Ectodermal cell (in vitro differentiated cells): ENCODE measurements around the gene SLC15A3.
A peak's percentile ranks its signal among the peaks of the same experiment; 100 is the strongest.

Experiments used
- H3K27ac ChIP-seq: 2 replicates; pipeline ENCODE4 v1.7.0; 2013; ENCODE audit warnings: mild to moderate bottlenecking, low read depth, low read length; ENCODE audit not compliant: insufficient read depth, poor library complexity, severe bottlenecking
- H3K27me3 ChIP-seq: 2 replicates; pipeline ENCODE4 v1.7.0; 2013; ENCODE audit warnings: mild to moderate bottlenecking, low read length; ENCODE audit not compliant: insufficient read depth, control insufficient read depth, poor library complexity, severe bottlenecking
- H3K36me3 ChIP-seq: one replicate; pipeline ENCODE4 v1.7.0; 2013; ENCODE audit warnings: low read length; ENCODE audit not compliant: control insufficient read depth, insufficient read depth
- H3K4me1 ChIP-seq: one replicate; pipeline ENCODE4 v1.7.0; 2013; ENCODE audit warnings: low read length; ENCODE audit not compliant: control insufficient read depth, insufficient read depth
- H3K4me3 ChIP-seq: 2 replicates; pipeline ENCODE4 v1.7.0; 2013; ENCODE audit warnings: low read depth, low read length, control low read depth; ENCODE audit not compliant: insufficient read depth
- H3K9me3 ChIP-seq: 2 replicates; pipeline ENCODE4 v1.7.0; 2013; ENCODE audit warnings: mild to moderate bottlenecking, low read length, moderate library complexity; ENCODE audit not compliant: control insufficient read depth
- WGBS, 2 experiments: methylation state at CpG; one replicate each; pipeline ENCODE4 v1.1.7; 2013; ENCODE audit warnings: missing lambda C conversion rate in 2 of 2; 5-methylcytosine and 5-hydroxymethylcytosine counted together

The SLC15A3 gene

GRCh38 chr11:60948250-60948649 lies 3.7 kb downstream of the SLC15A3 start:
- Histone ChIP-seq H3K36me3 (no peaks in the 10 kb centered on the region), H3K4me1 (peaks cover 20% of the 10 kb centered on the region), H3K27ac (peak overlapping the region; percentile 78), H3K4me3 (no peak overlapping the region), H3K27me3 (peaks cover 34% of the 10 kb centered on the region), H3K9me3 (no peaks in the 10 kb centered on the region)
- WGBS, 2 experiments: 56 to 70% methylated on average over 5 of the region's 5 CpGs

- Histone ChIP-seq H3K9me3 (no peaks in the 10 kb centered on the region), H3K4me3 (no peak overlapping the region), H3K4me1 (peaks cover 20% of the 10 kb centered on the region), H3K27me3 (peaks cover 29% of the 10 kb centered on the region), H3K36me3 (no peaks in the 10 kb centered on the region), H3K27ac (peak overlapping the region; percentile 78)
- WGBS, 2 experiments: 11 to 38% methylated on average over 1 to 2 of the region's 2 CpGs
Observed at GRCh38 chr11:60947700-60948099, 4.3 kb downstream of the SLC15A3 start.

DNA sequence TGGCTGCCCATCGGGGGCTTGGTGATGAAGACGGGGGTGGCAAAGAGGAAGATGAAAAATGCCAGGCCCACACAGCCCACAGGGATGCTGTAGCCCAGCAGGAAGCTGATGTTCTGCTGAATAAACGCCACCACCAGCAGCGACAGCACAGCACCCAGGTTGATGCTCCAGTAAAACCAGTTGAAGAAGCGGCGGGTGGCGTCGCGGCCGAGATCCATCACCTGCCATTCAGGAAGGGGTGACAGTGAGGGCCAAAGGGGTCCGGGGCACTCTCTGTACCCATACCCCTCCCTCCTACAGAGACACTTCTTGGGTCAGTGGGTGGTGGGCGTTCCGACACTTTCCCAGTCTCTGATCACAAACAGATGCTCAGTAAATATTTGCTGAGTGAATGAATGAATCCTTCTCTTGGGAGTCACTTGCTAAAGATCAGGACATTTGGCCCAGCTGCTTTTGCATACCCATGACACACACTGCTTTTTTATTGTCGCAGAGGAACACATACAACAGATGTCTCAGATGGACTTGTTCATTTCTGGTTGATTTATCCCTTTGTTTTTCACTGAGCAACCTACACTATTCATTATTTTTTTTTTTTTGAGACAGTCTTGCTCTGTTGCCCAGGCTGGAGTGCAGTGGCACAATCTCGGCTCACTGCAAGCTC lies 5.2 kb downstream of the SLC15A3 start:
- H3K36me3 ChIP-seq: no peaks in the 10 kb centered on the region
- 87 to 88% methylated on average over 15 of the region's 15 CpGs for WGBS, 2 experiments
- peaks cover 10% of the 10 kb centered on the region for H3K4me1 ChIP-seq
- no peak overlapping the region for H3K4me3 ChIP-seq
- no peak overlapping the region for H3K27ac ChIP-seq
- H3K9me3 ChIP-seq: no peaks in the 10 kb centered on the region
- peaks cover 20% of the 10 kb centered on the region for H3K27me3 ChIP-seq

- H3K27me3 ChIP-seq: peaks cover 5% of the 10 kb centered on the region
- 95 to 99% methylated on average over 5 of the region's 5 CpGs for WGBS, 2 experiments
- H3K27ac ChIP-seq: no peak overlapping the region
- H3K4me3 ChIP-seq: no peak overlapping the region
- H3K9me3 ChIP-seq: no peaks in the 10 kb centered on the region
- H3K4me1 ChIP-seq: peaks cover 7% of the 10 kb centered on the region
- no peaks in the 10 kb centered on the region for H3K36me3 ChIP-seq
Observed at GRCh38 chr11:60945295-60945667, 6.7 kb downstream of the SLC15A3 start.

DNA sequence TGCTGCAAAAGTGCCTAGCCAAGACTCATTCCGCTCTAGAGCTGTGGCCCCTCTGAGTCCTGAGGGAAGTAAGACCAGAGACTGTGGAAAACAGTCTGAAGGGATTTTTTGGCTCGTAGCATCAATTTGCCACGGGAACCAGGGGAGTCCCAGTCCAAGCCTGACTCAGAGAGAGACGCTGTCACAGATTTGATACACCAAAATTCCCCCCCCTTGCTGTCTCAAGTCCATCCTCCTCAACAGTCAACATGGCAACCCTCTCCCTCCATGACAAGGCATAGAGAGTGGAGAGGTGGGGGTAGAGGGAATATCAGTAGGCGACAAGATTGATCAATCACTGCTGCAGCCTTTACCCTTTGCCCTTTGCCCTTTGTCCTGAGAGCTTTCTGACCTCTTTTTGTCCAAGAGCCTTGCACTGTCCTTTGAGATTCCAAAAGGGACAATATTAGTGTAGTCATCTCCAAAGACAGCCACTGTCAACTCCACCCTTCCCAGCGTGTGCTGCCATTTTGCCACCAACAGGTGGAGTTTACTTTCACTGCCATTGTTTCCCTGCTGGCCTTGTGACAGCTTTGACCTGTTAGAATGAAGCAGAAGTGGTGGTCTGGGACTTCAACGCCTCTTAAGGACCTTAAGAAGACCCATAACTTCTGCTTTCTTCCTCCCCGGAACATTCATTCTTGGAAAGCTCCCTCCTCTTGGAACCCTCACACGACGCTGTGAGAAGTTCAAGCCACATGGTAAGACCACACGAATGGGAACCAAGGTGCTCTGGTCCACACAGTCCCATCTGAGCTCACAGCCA lies 7.3 kb downstream of the SLC15A3 start:
- Histone ChIP-seq H3K4me3 (no peak overlapping the region), H3K27ac (no peak overlapping the region), H3K4me1 (peaks cover 7% of the 10 kb centered on the region), H3K36me3 (no peaks in the 10 kb centered on the region), H3K27me3 (no peaks in the 10 kb centered on the region), H3K9me3 (no peaks in the 10 kb centered on the region)
- WGBS, 2 experiments: 88 to 91% methylated on average over 11 of the region's 11 CpGs

DNA sequence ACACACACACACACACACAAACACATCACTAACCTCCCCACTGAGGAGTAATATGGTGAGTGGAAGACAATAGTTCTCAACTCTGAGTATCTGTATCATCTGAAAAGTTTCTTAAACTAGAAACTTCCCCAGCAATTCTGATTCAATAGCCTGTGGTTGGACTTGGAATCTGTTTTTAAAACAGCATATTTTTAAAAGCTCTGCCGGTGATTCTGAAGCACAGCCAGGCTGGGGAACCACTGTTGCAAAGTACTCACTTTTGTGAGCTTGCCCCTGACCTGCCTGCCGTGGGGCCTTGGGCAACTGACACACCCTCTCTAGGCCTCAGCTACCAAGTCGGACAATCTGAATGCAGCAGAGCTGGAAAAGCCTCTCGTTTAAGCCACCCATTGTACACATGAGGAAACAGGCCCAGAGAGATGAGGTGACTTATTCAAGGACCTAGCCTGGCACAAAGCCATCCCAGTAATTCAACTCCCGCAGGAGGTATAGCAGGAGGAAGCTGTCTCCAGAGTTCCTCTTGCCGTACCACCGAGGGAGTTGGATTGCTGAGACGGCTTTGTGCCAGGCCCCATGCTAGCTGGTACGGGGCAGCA lies 8.9 kb downstream of the SLC15A3 start:
- 89 to 93% methylated on average over 9 of the region's 9 CpGs for WGBS, 2 experiments

DNA sequence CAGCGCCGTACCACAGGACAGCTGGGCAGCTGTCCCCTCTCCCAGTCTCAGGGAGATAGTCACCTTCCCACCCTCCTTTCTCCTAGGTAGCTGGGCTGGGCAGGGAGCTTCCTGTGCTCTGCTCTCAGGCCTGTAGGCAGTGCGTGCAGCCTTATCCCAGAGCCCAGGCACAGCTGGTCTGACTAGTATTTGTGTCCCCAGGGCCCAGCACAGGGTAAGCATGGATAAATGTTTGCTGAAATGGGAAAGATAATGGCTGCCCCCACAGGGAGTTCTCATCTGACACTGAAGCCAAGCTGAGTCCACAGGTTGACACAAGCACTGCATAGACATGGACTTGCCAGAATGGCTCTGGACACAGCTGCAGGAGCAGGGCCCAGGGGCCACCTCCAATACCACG lies 9.8 kb downstream of the SLC15A3 start:
- Histone ChIP-seq H3K9me3 (no peaks in the 10 kb centered on the region), H3K27me3 (no peaks in the 10 kb centered on the region), H3K4me3 (no peak overlapping the region), H3K4me1 (peaks cover under 1% of the 10 kb centered on the region), H3K27ac (no peak overlapping the region), H3K36me3 (no peaks in the 10 kb centered on the region)
- 83 to 86% methylated on average over 4 of the region's 4 CpGs for WGBS, 2 experiments

More for the DNA sequence above, 8.9 kb downstream of the SLC15A3 start:
- Histone ChIP-seq H3K27me3 (no peaks in the 10 kb centered on the region), H3K27ac (no peak overlapping the region), H3K36me3 (no peaks in the 10 kb centered on the region), H3K9me3 (no peaks in the 10 kb centered on the region), H3K4me1 (peaks cover 7% of the 10 kb centered on the region), H3K4me3 (no peak overlapping the region)

- Histone ChIP-seq H3K36me3 (no peaks in the 10 kb centered on the region), H3K4me3 (no peak overlapping the region), H3K4me1 (no peaks in the 10 kb centered on the region), H3K27me3 (no peaks in the 10 kb centered on the region), H3K27ac (no peak overlapping the region), H3K9me3 (no peaks in the 10 kb centered on the region)
- 90 to 93% methylated on average over 6 of the region's 6 CpGs for WGBS, 2 experiments
Observed at GRCh38 chr11:60941371-60942119, 10.4 kb downstream of the SLC15A3 start.

DNA sequence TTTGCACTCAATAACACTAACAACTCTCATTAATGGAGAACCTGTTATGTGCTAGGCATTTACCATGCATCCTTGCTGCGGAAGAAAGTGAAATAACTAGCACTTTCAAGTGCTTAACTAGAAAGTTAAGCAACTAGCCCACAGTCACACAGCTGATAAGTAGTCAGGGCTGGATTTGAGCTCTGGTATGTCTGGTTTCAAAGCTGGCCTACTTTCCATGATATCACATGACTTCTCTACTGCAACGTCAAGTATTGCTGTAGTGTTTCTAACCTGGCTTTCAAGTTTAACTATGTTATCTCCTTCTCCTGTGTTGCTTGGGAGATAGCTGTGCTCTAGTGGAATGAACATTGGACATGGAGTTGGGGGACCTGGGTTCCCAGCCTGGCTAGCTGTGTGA lies 12.1 kb downstream of the SLC15A3 start:
- Histone ChIP-seq H3K9me3 (no peaks in the 10 kb centered on the region), H3K27me3 (no peaks in the 10 kb centered on the region), H3K36me3 (no peaks in the 10 kb centered on the region), H3K27ac (no peak overlapping the region), H3K4me1 (no peaks in the 10 kb centered on the region), H3K4me3 (no peak overlapping the region)
- 89 to 97% methylated on average over 2 of the region's 2 CpGs for WGBS, 2 experiments

- no peak overlapping the region for H3K4me3 ChIP-seq
- no peaks in the 10 kb centered on the region for H3K4me1 ChIP-seq
- no peak overlapping the region for H3K27ac ChIP-seq
- H3K36me3 ChIP-seq: no peaks in the 10 kb centered on the region
- H3K27me3 ChIP-seq: no peaks in the 10 kb centered on the region
- no peaks in the 10 kb centered on the region for H3K9me3 ChIP-seq
- WGBS, 2 experiments: 94% methylated on average over 7 of the region's 7 CpGs
Observed at GRCh38 chr11:60939301-60939700, 12.7 kb downstream of the SLC15A3 start.
